ENCODE measurements around the gene AHSP. TPM values are rescaled to one million over a fixed set of nuclear protein-coding genes. Genes with fewer than 3 reads are reported as not detected.

The AHSP gene
- total RNA-seq, 2 experiments from 2014 or later = not detected

GRCh38 chr16:31484491-31485171 lies 43.1 kb upstream of the AHSP start:
- Histone ChIP-seq H3K27me3 (ENCODE audit: control insufficient read depth in 1 of 2, insufficient read depth in 2 of 2, low read length in 2 of 2) (no peaks in the 10 kb centered on the region), H3K36me3 (ENCODE audit: insufficient read depth, low read length) (no peaks in the 10 kb centered on the region), H3K4me1 (ENCODE audit: insufficient read depth, low read length) (peaks cover 27% of the 10 kb centered on the region), H3K4me3 (ENCODE audit: low read length) (no peak overlapping the region), H3K27ac (ENCODE audit: low read depth in 1 of 2, low read length in 2 of 2) (no peak overlapping the region), H3K9me3 (ENCODE audit: control insufficient read depth in 1 of 2, insufficient read depth in 1 of 2, low read length in 2 of 2) (no peaks in the 10 kb centered on the region)
- H3K27me3 Mint-ChIP-seq = no peaks in the 10 kb centered on the region
- H3K9me3 Mint-ChIP-seq = no peaks in the 10 kb centered on the region
- intact Hi-C loops (cut with DNase I, micrococcal nuclease) = loop anchor here in 1 of 2 experiments (10.0 kb wide), 1 partner anchor 230 kb away; a partner anchor contains a TSS
- no peak overlapping the region for H3K27ac Mint-ChIP-seq
- ATAC-seq (ENCODE audit: poor library complexity) (no peak), DNase-seq (no peak)
- ChIA-PET POLR2A (interaction anchor here (5.7 kb wide), 1 partner anchor 23 kb away, joined by 47 read pairs; the partner anchor contains the start of gene RUSF1), CTCF (no interaction called here)
- peaks cover 13% of the 10 kb centered on the region for H3K4me1 Mint-ChIP-seq (ENCODE audit: low read depth)
- H3K36me3 Mint-ChIP-seq (ENCODE audit: low read depth) = peaks cover 9% of the 10 kb centered on the region
- H3K4me3 Mint-ChIP-seq = no peak overlapping the region
- TF ChIP-seq CTCF (IDR thresholded peaks at IDR 0.05) = no peak

- Histone ChIP-seq H3K27ac (ENCODE audit: low read depth in 1 of 2, low read length in 2 of 2) (no peak overlapping the region), H3K4me3 (ENCODE audit: low read length) (no peak overlapping the region), H3K9me3 (ENCODE audit: control insufficient read depth in 1 of 2, insufficient read depth in 1 of 2, low read length in 2 of 2) (no peaks in the 10 kb centered on the region), H3K36me3 (ENCODE audit: insufficient read depth, low read length) (no peaks in the 10 kb centered on the region), H3K27me3 (ENCODE audit: control insufficient read depth in 1 of 2, insufficient read depth in 2 of 2, low read length in 2 of 2) (no peaks in the 10 kb centered on the region), H3K4me1 (ENCODE audit: insufficient read depth, low read length) (peaks cover 27% of the 10 kb centered on the region)
- CTCF ChIA-PET = no interaction called here
- Mint-ChIP-seq H3K4me1 (ENCODE audit: low read depth) (peaks cover 13% of the 10 kb centered on the region), H3K27me3 (no peaks in the 10 kb centered on the region), H3K9me3 (no peaks in the 10 kb centered on the region), H3K27ac (no peak overlapping the region), H3K36me3 (ENCODE audit: low read depth) (peaks cover 10% of the 10 kb centered on the region), H3K4me3 (peak overlapping the region; percentile 31)
- ATAC-seq (ENCODE audit: poor library complexity) (no peak), DNase-seq (no peak)
- intact Hi-C loops (cut with DNase I, micrococcal nuclease) = loop anchor here in 1 of 2 experiments (10.0 kb wide), 1 partner anchor 229 kb away; a partner anchor contains a TSS
- POLR2A ChIA-PET = interaction anchor here (5.7 kb wide), 1 partner anchor 22 kb away, joined by 47 read pairs; the partner anchor contains the start of gene RUSF1
- no peak for TF ChIP-seq CTCF (IDR thresholded peaks at IDR 0.05)
Observed at GRCh38 chr16:31485571-31485970, 42.1 kb upstream of the AHSP start.

GRCh38 chr16:31486045-31486444 lies 41.7 kb upstream of the AHSP start:
- intact Hi-C loops (cut with DNase I, micrococcal nuclease) = loop anchor here in 1 of 2 experiments (10.0 kb wide), 1 partner anchor 229 kb away; a partner anchor contains a TSS
- H3K27ac Mint-ChIP-seq = peak overlapping the region; percentile 56
- peaks cover 10% of the 10 kb centered on the region for H3K36me3 Mint-ChIP-seq (ENCODE audit: low read depth)
- TF ChIP-seq CTCF (IDR thresholded peaks at IDR 0.05) = no peak
- Histone ChIP-seq H3K4me1 (ENCODE audit: insufficient read depth, low read length) (peaks cover 27% of the 10 kb centered on the region), H3K9me3 (ENCODE audit: control insufficient read depth in 1 of 2, insufficient read depth in 1 of 2, low read length in 2 of 2) (no peaks in the 10 kb centered on the region), H3K4me3 (ENCODE audit: low read length) (no peak overlapping the region), H3K27ac (ENCODE audit: low read depth in 1 of 2, low read length in 2 of 2) (no peak overlapping the region), H3K27me3 (ENCODE audit: control insufficient read depth in 1 of 2, insufficient read depth in 2 of 2, low read length in 2 of 2) (no peaks in the 10 kb centered on the region), H3K36me3 (ENCODE audit: insufficient read depth, low read length) (no peaks in the 10 kb centered on the region)
- no peak for DNase-seq
- no peaks in the 10 kb centered on the region for H3K9me3 Mint-ChIP-seq
- no peak for ATAC-seq (ENCODE audit: poor library complexity)
- H3K4me3 Mint-ChIP-seq = peak overlapping the region; percentile 92
- H3K27me3 Mint-ChIP-seq = no peaks in the 10 kb centered on the region
- CTCF ChIA-PET = no interaction called here
- H3K4me1 Mint-ChIP-seq (ENCODE audit: low read depth) = peaks cover 13% of the 10 kb centered on the region
- POLR2A ChIA-PET = interaction anchor here (4.0 to 5.7 kb wide), 3 partner anchors 9 to 26 kb away, joined by 32 to 47 read pairs (median 45); partner anchors contain the start of genes ARMC5 and RUSF1

All from CD4-positive, alpha-beta T cell (primary cell).